ENCODE results near the gene HLA-DPA1.

DNA sequence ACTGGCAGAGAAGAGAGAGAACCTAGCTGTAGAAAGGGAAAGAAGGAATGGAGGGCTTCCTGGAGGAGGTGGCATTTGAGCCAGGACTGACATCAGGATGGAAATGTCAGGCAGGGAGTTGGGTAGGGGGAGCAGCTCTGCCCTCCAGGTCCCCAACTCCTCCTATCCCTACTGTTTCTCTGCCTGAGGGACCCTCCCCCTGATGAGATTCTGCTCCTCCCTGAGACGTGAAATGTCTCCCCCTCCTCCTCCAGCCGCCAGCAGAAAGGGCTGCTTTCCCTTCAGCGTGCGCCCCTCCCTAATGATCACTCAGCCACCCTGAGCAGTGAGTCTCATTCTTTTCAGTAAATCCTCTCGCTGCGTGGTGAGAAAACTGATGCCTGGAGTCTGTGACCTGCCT, 43.0 kb upstream of the HLA-DPA1 start:
- TF ChIP-seq, protein P1, sequence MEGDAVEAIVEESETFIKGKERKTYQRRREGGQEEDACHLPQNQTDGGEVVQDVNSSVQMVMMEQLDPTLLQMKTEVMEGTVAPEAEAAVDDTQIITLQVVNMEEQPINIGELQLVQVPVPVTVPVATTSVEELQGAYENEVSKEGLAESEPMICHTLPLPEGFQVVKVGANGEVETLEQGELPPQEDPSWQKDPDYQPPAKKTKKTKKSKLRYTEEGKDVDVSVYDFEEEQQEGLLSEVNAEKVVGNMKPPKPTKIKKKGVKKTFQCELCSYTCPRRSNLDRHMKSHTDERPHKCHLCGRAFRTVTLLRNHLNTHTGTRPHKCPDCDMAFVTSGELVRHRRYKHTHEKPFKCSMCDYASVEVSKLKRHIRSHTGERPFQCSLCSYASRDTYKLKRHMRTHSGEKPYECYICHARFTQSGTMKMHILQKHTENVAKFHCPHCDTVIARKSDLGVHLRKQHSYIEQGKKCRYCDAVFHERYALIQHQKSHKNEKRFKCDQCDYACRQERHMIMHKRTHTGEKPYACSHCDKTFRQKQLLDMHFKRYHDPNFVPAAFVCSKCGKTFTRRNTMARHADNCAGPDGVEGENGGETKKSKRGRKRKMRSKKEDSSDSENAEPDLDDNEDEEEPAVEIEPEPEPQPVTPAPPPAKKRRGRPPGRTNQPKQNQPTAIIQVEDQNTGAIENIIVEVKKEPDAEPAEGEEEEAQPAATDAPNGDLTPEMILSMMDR (conservative IDR thresholded peaks at IDR 0.05): no peak
- no peak for TF ChIP-seq EZH2 (IDR thresholded peaks at IDR 0.05; ENCODE audit: low read depth)

Measured in PC-9 (cell line).